ENCODE measurements around the gene ENO3.
"Not testable (repeated sequence)": the region's sequence is repeated elsewhere in the genome, so short reads cannot be mapped to it uniquely, and the experiment has no call there.

ENO3 gene

GRCh38 chr17:4950746-4951204 lies at the start of gene ENO3:
TSS of gene ENO3 (plus strand) at chr17:4951119. CDS start at chr17:4951830, 711 bp downstream.
- DNase-seq (ENCODE audit: low spot score): no peak

GRCh38 chr17:4901648-4902344 lies 49.1 kb upstream of the ENO3 start:
- no peak for DNase-seq (ENCODE audit: low spot score)

GRCh38 chr17:4902540-4902939 lies 48.4 kb upstream of the ENO3 start:
- no peak for DNase-seq (ENCODE audit: low spot score)

GRCh38 chr17:4903051-4903818 lies 47.7 kb upstream of the ENO3 start, which contains the start of gene CHRNE:
TSS of gene CHRNE (minus strand) at chr17:4903098. CDS start at chr17:4903063, 35 bp downstream.
- peak; percentile 82 for DNase-seq (ENCODE audit: low spot score)

- DNase-seq (ENCODE audit: low spot score): not testable (repeated sequence)
Observed at GRCh38 chr17:4906642-4907041, 44.3 kb upstream of the ENO3 start.

GRCh38 chr17:4908301-4908700 lies 42.6 kb upstream of the ENO3 start:
- DNase-seq (ENCODE audit: low spot score): no peak

GRCh38 chr17:4908711-4909496 lies 42.0 kb upstream of the ENO3 start:
- DNase-seq (ENCODE audit: low spot score): peak; percentile 79

GRCh38 chr17:4913994-4914393 lies 36.9 kb upstream of the ENO3 start:
- DNase-seq (ENCODE audit: low spot score): no peak

- DNase-seq (ENCODE audit: low spot score): not testable (repeated sequence)
Observed at GRCh38 chr17:4914551-4914950, 36.4 kb upstream of the ENO3 start.

GRCh38 chr17:4919511-4920047 lies 31.3 kb upstream of the ENO3 start:
- DNase-seq (ENCODE audit: low spot score): no peak

GRCh38 chr17:4920351-4921048 lies 30.4 kb upstream of the ENO3 start:
- DNase-seq (ENCODE audit: low spot score): no peak

GRCh38 chr17:4921320-4921719 lies 29.6 kb upstream of the ENO3 start:
- no peak for DNase-seq (ENCODE audit: low spot score)

GRCh38 chr17:4926577-4927335 lies 24.2 kb upstream of the ENO3 start:
- not testable (repeated sequence) for DNase-seq (ENCODE audit: low spot score)

- DNase-seq (ENCODE audit: low spot score): no peak
Observed at GRCh38 chr17:4928881-4929280, 22.0 kb upstream of the ENO3 start.

- no peak for DNase-seq (ENCODE audit: low spot score)
Observed at GRCh38 chr17:4931963-4932362, 19.0 kb upstream of the ENO3 start, which contains the start of gene GP1BA. TSS of gene GP1BA (plus strand) at chr17:4932277. CDS start at chr17:4932605, 328 bp downstream.

- no peak for DNase-seq (ENCODE audit: low spot score)
Observed at GRCh38 chr17:4932756-4933155, 18.2 kb upstream of the ENO3 start.

- no peak for DNase-seq (ENCODE audit: low spot score)
Observed at GRCh38 chr17:4933646-4934045, 17.3 kb upstream of the ENO3 start.

- no peak for DNase-seq (ENCODE audit: low spot score)
Observed at GRCh38 chr17:4934173-4934979, 16.5 kb upstream of the ENO3 start.

GRCh38 chr17:4935650-4936049 lies 15.3 kb upstream of the ENO3 start:
- DNase-seq (ENCODE audit: low spot score): no peak

- DNase-seq (ENCODE audit: low spot score): no peak
Observed at GRCh38 chr17:4936436-4936835, 14.5 kb upstream of the ENO3 start.
